Measurements from ENCODE around the gene PCDHA6. TPM values are rescaled to one million over a fixed set of nuclear protein-coding genes. Genes with fewer than 3 reads are reported as not detected.
A peak's percentile ranks its signal among the peaks of the same experiment; 100 is the strongest.
"Not testable (repeated sequence)": the region's sequence is repeated elsewhere in the genome, so short reads cannot be mapped to it uniquely, and the experiment has no call there.

The PCDHA6 gene
- total RNA-seq, 4 donors from 2014 or later: 0.55 to 0.89 (median 0.56) TPM; not detected in 1

DNA sequence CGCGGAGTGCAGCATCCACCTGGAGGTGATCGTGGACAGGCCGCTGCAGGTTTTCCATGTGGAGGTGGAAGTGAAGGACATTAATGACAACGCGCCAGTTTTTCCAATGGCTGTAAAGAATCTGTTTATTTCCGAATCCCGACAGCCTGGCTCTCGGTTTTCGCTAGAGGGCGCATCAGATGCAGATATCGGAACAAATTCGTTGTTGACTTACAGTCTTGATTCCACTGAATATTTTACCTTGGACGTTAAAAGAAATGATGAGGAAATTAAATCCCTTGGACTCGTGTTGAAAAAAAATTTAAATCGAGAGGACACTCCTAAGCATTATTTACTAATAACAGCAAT is 26.3 kb upstream of the PCDHA6 start:
- Histone ChIP-seq H3K36me3 (no peaks in the 10 kb centered on the region), H3K27ac (no peak overlapping the region), H3K27me3 (no peaks in the 10 kb centered on the region), H3K9me3 (peaks cover 28% of the 10 kb centered on the region), H3K4me1 (no peaks in the 10 kb centered on the region), H3K4me3 (peak overlapping the region; percentile 26)
- DNase-seq (ENCODE audit: low spot score in 2 of 2): no peak
- 22% methylated on average over 16 of the region's 16 CpGs for WGBS
- TF ChIP-seq, protein P1, sequence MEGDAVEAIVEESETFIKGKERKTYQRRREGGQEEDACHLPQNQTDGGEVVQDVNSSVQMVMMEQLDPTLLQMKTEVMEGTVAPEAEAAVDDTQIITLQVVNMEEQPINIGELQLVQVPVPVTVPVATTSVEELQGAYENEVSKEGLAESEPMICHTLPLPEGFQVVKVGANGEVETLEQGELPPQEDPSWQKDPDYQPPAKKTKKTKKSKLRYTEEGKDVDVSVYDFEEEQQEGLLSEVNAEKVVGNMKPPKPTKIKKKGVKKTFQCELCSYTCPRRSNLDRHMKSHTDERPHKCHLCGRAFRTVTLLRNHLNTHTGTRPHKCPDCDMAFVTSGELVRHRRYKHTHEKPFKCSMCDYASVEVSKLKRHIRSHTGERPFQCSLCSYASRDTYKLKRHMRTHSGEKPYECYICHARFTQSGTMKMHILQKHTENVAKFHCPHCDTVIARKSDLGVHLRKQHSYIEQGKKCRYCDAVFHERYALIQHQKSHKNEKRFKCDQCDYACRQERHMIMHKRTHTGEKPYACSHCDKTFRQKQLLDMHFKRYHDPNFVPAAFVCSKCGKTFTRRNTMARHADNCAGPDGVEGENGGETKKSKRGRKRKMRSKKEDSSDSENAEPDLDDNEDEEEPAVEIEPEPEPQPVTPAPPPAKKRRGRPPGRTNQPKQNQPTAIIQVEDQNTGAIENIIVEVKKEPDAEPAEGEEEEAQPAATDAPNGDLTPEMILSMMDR (IDR thresholded peaks at IDR 0.05): no peak
- TF ChIP-seq POLR2A (IDR thresholded peaks at IDR 0.05) (no peak), POLR2AphosphoS5 (IDR thresholded peaks at IDR 0.05) (no peak), EP300 (IDR thresholded peaks at IDR 0.05) (no peak)

DNA sequence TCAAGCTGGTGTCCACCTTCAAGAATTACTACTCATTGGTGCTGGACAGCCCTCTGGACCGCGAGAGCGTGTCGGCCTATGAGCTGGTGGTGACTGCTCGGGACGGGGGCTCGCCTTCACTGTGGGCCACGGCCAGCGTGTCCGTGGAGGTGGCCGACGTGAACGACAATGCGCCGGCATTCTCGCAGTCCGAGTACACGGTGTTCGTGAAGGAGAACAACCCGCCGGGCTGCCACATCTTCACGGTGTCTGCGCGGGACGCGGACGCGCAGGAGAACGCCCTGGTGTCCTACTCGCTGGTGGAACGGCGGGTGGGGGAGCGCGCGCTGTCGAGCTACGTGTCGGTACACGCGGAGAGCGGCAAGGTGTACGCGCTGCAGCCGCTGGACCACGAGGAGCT is 25.4 kb upstream of the PCDHA6 start:
- H3K36me3 ChIP-seq; H3K27ac ChIP-seq; H3K4me1 ChIP-seq; H3K27me3 ChIP-seq; H3K4me3 ChIP-seq; DNase-seq (ENCODE audit: low spot score in 2 of 2): not testable (repeated sequence)
- WGBS: 68% methylated on average over 26 of the region's 45 CpGs
- peaks cover 21% of the 10 kb centered on the region for H3K9me3 ChIP-seq

DNA sequence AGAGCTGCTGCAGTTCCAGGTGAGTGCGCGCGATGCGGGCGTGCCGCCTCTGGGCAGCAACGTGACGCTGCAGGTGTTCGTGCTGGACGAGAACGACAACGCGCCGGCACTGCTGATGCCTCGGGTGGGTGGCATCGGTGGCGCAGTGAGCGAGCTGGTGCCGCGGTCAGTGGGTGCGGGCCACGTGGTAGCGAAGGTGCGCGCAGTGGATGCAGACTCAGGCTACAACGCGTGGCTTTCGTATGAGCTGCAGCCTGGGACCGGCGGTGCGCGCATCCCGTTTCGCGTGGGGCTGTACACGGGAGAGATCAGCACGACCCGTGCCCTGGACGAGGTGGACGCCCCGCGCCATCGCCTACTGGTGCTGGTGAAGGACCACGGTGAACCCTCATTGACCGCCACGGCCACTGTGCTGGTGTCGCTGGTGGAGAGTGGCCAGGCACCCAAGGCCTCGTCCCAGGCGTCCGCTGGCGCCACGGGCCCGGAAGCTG is 24.9 kb upstream of the PCDHA6 start:
- H3K9me3 ChIP-seq: peaks cover 21% of the 10 kb centered on the region
- 57% methylated on average over 23 of the region's 53 CpGs for WGBS
- TF ChIP-seq POLR2AphosphoS5 (IDR thresholded peaks at IDR 0.05) (no peak), EP300 (IDR thresholded peaks at IDR 0.05) (no peak), POLR2A (IDR thresholded peaks at IDR 0.05) (no peak)
- TF ChIP-seq, protein P1 (IDR thresholded peaks at IDR 0.05): no peak
- H3K27me3 ChIP-seq: peaks cover 4% of the 10 kb centered on the region
- H3K4me3 ChIP-seq: no peak overlapping the region
- DNase-seq (ENCODE audit: low spot score in 2 of 2): no peak
- H3K4me1 ChIP-seq: no peaks in the 10 kb centered on the region
- no peaks in the 10 kb centered on the region for H3K36me3 ChIP-seq
- H3K27ac ChIP-seq: no peak overlapping the region

DNA sequence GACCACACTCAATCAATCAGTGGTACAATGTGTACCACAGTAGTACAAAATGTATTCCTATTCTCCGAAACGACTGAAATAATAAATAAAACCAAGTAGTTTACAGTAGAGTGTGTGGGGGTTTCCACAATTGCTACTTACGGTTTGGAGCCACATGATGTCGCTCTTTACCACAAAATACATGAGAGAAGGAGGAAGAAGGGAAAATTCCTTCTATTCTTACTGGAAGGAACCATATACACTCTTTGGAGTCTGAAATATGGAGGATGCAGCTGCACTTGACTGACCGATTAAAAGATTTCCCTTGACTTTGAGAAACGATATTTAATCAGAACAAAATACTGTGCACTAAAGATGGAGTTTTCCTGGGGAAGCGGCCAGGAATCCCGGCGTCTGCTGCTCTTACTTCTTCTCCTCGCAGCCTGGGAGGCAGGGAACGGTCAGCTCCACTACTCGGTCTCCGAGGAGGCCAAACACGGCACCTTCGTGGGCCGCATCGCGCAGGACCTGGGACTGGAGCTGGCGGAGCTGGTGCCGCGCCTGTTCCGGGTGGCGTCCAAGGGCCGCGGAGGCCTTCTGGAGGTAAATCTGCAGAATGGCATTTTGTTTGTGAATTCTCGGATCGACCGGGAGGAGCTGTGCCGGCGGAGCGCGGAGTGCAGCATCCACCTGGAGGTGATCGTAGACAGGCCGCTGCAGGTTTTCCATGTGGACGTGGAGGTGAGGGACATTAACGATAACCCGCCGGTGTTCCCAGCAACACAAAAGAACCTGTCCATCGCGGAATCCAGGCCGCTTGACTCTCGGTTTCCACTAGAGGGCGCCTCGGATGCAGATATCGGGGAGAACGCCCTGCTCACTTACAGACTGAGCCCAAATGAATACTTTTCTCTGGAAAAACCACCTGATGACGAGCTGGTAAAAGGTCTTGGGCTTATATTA is 20.7 kb upstream of the PCDHA6 start, which contains the start of gene PCDHA4:
Gene PCDHA4 (plus strand): TSS at position 235 of the 942 bp plus-strand sequence.
- H3K4me1 ChIP-seq: no peaks in the 10 kb centered on the region
- H3K4me3 ChIP-seq: peak within 1 kb of the TSS; percentile 33
- no peaks in the 10 kb centered on the region for H3K36me3 ChIP-seq
- TF ChIP-seq POLR2AphosphoS5 (IDR thresholded peaks at IDR 0.05) (no peak), EP300 (IDR thresholded peaks at IDR 0.05) (no peak), POLR2A (IDR thresholded peaks at IDR 0.05) (no peak)
- TF ChIP-seq, protein P1 (IDR thresholded peaks at IDR 0.05): no peak
- WGBS: 20% methylated on average over 28 of the region's 47 CpGs
- peaks cover 4% of the 10 kb centered on the region for H3K27me3 ChIP-seq
- no peak for DNase-seq (ENCODE audit: low spot score in 2 of 2)
- H3K27ac ChIP-seq: no peak within 1 kb of the TSS
- H3K9me3 ChIP-seq: peaks cover 31% of the 10 kb centered on the region

DNA sequence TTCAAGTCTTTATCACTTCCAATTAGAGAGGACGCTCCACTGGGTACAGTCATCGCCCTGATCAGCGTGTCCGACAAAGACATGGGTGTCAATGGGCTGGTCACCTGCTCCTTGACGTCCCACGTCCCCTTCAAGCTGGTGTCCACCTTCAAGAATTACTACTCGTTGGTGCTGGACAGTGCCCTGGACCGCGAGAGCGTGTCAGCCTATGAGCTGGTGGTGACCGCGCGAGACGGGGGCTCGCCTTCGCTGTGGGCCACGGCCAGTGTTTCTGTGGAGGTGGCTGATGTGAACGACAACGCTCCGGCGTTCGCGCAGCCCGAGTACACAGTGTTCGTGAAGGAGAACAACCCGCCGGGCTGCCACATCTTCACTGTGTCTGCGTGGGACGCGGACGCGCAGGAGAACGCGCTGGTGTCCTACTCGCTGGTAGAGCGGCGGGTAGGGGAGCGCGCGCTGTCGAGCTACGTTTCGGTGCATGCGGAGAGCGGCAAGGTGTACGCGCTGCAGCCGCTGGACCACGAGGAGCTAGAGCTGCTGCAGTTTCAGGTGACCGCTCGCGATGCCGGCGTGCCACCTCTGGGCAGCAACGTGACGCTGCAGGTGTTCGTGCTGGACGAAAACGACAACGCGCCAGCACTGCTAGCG is 19.4 kb upstream of the PCDHA6 start:
- WGBS: 74% methylated on average over 22 of the region's 62 CpGs
- H3K4me3 ChIP-seq; H3K4me1 ChIP-seq; H3K27me3 ChIP-seq; H3K36me3 ChIP-seq; DNase-seq (ENCODE audit: low spot score in 2 of 2); H3K27ac ChIP-seq: not testable (repeated sequence)
- peaks cover 21% of the 10 kb centered on the region for H3K9me3 ChIP-seq

DNA sequence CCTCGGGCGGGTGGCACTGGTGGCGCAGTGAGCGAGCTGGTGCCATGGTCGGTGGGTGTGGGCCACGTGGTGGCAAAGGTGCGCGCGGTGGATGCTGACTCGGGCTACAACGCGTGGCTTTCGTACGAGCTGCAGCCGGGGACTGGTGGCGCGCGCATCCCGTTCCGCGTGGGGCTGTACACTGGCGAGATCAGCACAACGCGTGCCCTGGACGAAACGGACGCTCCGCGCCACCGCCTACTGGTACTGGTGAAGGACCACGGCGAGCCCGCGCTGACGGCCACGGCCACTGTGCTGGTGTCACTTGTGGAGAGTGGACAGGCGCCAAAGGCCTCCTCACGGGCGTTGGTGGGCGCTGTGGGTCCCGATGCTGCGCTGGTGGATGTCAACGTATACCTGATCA is 18.9 kb upstream of the PCDHA6 start:
- Histone ChIP-seq H3K4me1 (no peaks in the 10 kb centered on the region), H3K36me3 (no peaks in the 10 kb centered on the region), H3K9me3 (peaks cover 21% of the 10 kb centered on the region), H3K27me3 (peaks cover 4% of the 10 kb centered on the region), H3K4me3 (no peak overlapping the region), H3K27ac (no peak overlapping the region)
- no CpG with 5 or more reads among the region's 43 CpGs for WGBS
- no peak for DNase-seq (ENCODE audit: low spot score in 2 of 2)
- TF ChIP-seq POLR2A (IDR thresholded peaks at IDR 0.05): no peak
- TF ChIP-seq, protein P1 (IDR thresholded peaks at IDR 0.05): no peak
- TF ChIP-seq POLR2AphosphoS5 (IDR thresholded peaks at IDR 0.05): no peak
- no peak for TF ChIP-seq EP300 (IDR thresholded peaks at IDR 0.05)
